HEK293 (cell line): ENCODE data around the gene CELF4.

ENCODE experiments used
- CTCF ChIA-PET: fragments of 350-600 bp; formaldehyde crosslinking; extraction: SDS; loops from one replicate; lab custom pipeline; 2021; ENCODE audit warnings: antibody characterized with exemption; lab: Yijun Ruan, JAX
- POLR2A ChIA-PET: fragments of 300-600 bp; formaldehyde crosslinking; extraction: SDS; loops from one replicate; lab custom pipeline; 2020; ENCODE audit warnings: antibody characterized with exemption, inconsistent platforms; lab: Yijun Ruan, JAX
- H3K27ac ChIP-seq: fragments of 200-500 bp; sonication (Bioruptor generic); 2 replicates; pipeline ENCODE4 v1.5.1; 2014; ENCODE audit warnings: low read depth, low read length, control low read depth, inconsistent platforms; ENCODE audit errors: extremely low read depth
- H3K36me3 ChIP-seq, 2 experiments: fragments of 200-500 bp in 1 of 2; sonication (Bioruptor generic) in 1 of 2; 1 replicate in 1 of 2; 2 replicates in 1 of 2; pipeline ENCODE4 v1.5.1; 2014 to 2017; ENCODE audit warnings: inconsistent platforms in 2 of 2, low read length in 2 of 2; ENCODE audit not compliant: control insufficient read depth in 2 of 2, insufficient read depth in 1 of 2
- H3K4me1 ChIP-seq: fragments of 200-500 bp; sonication (Bioruptor generic); 2 replicates; pipeline ENCODE4 v1.5.1; 2014; ENCODE audit warnings: mild to moderate bottlenecking, low read length, inconsistent platforms; ENCODE audit not compliant: control insufficient read depth, insufficient read depth
- H3K4me3 ChIP-seq: 2 replicates; pipeline ENCODE4 v1.5.1; 2011; ENCODE audit warnings: low read depth, mild to moderate bottlenecking, control low read depth, low read length, moderate library complexity
- H3K9me3 ChIP-seq: fragments of 200-500 bp; sonication (Bioruptor generic); 2 replicates; pipeline ENCODE4 v1.5.1; 2014; ENCODE audit warnings: low read depth, low read length, inconsistent platforms; ENCODE audit not compliant: control insufficient read depth, insufficient read depth
- HOXD13 ChIP-seq: sonication (generic); formaldehyde crosslinking; IDR thresholded peaks from 2 replicates; pipeline ENCODE4 v1.8.0; 2022; ENCODE audit warnings: missing genetic modification reagents, borderline replicate concordance
- SP7 ChIP-seq: fragments of 450-650 bp; formaldehyde crosslinking; IDR thresholded peaks from 2 replicates; pipeline ENCODE4 v1.5.1; 2016; ENCODE audit warnings: missing biosample characterization, missing genetic modification characterization
- ZBTB11 ChIP-seq: fragments of 450-650 bp; formaldehyde crosslinking; conservative IDR thresholded peaks from 2 replicates; pipeline ENCODE4 v1.5.1; 2016; ENCODE audit warnings: low read depth, missing biosample characterization, missing genetic modification characterization
- ZFP3 ChIP-seq: fragments of 450-650 bp; formaldehyde crosslinking; IDR thresholded peaks from 2 replicates; pipeline ENCODE4 v1.5.1; 2016; ENCODE audit warnings: low read depth, missing biosample characterization, missing genetic modification characterization
- ZNF211 ChIP-seq: fragments of 450-650 bp; formaldehyde crosslinking; IDR thresholded peaks from 2 replicates; pipeline ENCODE4 v1.5.1; 2016; ENCODE audit warnings: low read depth, missing biosample characterization, missing genetic modification characterization
- ZNF366 ChIP-seq: fragments of 450-650 bp; formaldehyde crosslinking; conservative IDR thresholded peaks from 2 replicates; pipeline ENCODE4 v1.5.1; 2016; ENCODE audit warnings: missing biosample characterization, missing genetic modification characterization
- ZNF585B ChIP-seq: fragments of 450-650 bp; formaldehyde crosslinking; IDR thresholded peaks from 2 replicates; pipeline ENCODE4 v1.5.1; 2016; ENCODE audit warnings: missing biosample characterization, missing genetic modification characterization
- ZNF639 ChIP-seq: fragments of 450-650 bp; formaldehyde crosslinking; IDR thresholded peaks from 2 replicates; pipeline ENCODE4 v1.5.1; 2016; ENCODE audit warnings: missing biosample characterization, missing genetic modification characterization
- ZNF776 ChIP-seq: fragments of 450-650 bp; formaldehyde crosslinking; IDR thresholded peaks from 2 replicates; pipeline ENCODE4 v1.5.0; 2017; ENCODE audit warnings: missing biosample characterization, missing genetic modification characterization, borderline replicate concordance
- TF ChIP-seq, protein P1 (sequence below): fragments of 450-650 bp; formaldehyde crosslinking; IDR thresholded peaks from 2 replicates; pipeline ENCODE4 v1.5.1; 2016; ENCODE audit warnings: missing biosample characterization, missing genetic modification characterization
- TF ChIP-seq, protein P2 (sequence below): fragments of 450-650 bp; formaldehyde crosslinking; IDR thresholded peaks from 2 replicates; pipeline ENCODE4 v1.5.1; 2016; ENCODE audit warnings: missing biosample characterization, missing genetic modification characterization
- TF ChIP-seq, protein P3 (sequence below): fragments of 450-650 bp; formaldehyde crosslinking; IDR thresholded peaks from 2 replicates; pipeline ENCODE4 v1.5.1; 2016; ENCODE audit warnings: missing biosample characterization, missing genetic modification characterization
- TF ChIP-seq, protein P4 (sequence below): IDR thresholded peaks from 2 replicates; pipeline ENCODE4 v1.6.1; 2011; ENCODE audit warnings: mild to moderate bottlenecking, low read depth, low read length, borderline replicate concordance

Gene CELF4

DNA sequence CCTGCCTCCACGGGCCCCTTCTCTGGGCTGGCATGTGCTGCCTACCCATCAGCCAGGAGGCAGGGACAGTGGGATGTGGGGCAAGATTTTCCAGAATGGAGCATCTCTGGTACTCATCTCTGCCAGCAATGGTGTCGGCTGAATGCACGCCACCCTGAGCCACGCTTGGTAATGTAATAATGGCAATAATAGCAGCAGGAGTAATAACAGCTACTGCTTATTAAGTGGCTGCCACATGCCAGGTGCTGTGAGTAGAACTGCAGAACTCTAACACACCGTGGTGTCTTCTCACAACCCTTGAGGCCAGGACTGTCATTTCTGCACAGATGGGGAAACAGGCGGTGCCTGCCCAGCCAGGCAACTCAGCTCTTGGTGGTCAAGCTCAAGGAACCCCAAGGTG lies 113.6 kb downstream of the CELF4 start:
- TF ChIP-seq HOXD13 (CRISPR knock-in tag), result no peak
- TF ChIP-seq, protein P1, sequence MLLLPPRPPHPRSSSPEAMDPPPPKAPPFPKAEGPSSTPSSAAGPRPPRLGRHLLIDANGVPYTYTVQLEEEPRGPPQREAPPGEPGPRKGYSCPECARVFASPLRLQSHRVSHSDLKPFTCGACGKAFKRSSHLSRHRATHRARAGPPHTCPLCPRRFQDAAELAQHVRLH (tag by site-specific recombination), result no peak
- TF ChIP-seq, all 188 proteins: peak for 0
- H3K4me1 ChIP-seq, result no peaks in the 10 kb centered on the region
- H3K36me3 ChIP-seq, result no peaks in the 10 kb centered on the region
- no peaks in the 10 kb centered on the region for H3K9me3 ChIP-seq
- ChIA-PET CTCF (interaction anchor here (0.7 kb wide), 1 partner anchor 86 kb away, joined by 3 read pairs; no protein-coding TSS in a partner anchor), POLR2A (no interaction called here)
- H3K27ac ChIP-seq, result no peak overlapping the region
- no peak overlapping the region for H3K4me3 ChIP-seq

DNA sequence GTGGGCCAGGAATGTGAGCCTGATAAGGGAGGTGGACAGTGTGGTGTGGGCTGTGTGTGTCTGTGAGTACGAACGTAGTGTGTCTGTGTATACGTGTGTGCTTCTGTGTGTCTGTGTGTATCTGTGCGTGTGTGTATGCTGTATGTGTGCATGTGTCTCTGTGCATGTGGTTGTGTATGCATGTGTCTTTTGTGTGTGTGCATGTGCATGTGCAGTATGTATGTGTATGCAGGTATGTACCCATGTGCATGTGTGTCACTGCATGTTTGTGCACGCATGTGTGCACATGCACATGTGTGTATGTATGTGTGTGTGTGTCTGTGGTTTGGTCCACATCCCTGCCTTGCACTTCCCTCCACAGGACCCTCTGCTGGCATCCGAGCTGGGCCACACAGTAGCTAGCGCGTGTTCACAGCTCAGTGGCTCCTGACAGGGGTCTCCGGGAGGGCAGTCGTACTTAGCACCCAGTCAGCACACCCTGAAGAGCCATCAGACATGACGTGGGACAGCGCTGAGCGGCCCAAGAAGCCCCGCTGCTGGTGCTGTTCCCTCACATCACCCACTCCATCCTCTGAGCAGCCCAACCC lies 114.3 kb downstream of the CELF4 start:
- H3K9me3 ChIP-seq, result no peaks in the 10 kb centered on the region
- TF ChIP-seq ZFP3 (tag by site-specific recombination) (no peak), ZBTB11 (no peak), SP7 (tag by site-specific recombination) (no peak), ZNF585B (tag by site-specific recombination) (no peak), ZNF366 (tag by site-specific recombination) (no peak), ZNF639 (tag by site-specific recombination) (no peak), ZNF211 (tag by site-specific recombination) (no peak), ZNF776 (tag by site-specific recombination) (no peak)
- TF ChIP-seq, protein P2, sequence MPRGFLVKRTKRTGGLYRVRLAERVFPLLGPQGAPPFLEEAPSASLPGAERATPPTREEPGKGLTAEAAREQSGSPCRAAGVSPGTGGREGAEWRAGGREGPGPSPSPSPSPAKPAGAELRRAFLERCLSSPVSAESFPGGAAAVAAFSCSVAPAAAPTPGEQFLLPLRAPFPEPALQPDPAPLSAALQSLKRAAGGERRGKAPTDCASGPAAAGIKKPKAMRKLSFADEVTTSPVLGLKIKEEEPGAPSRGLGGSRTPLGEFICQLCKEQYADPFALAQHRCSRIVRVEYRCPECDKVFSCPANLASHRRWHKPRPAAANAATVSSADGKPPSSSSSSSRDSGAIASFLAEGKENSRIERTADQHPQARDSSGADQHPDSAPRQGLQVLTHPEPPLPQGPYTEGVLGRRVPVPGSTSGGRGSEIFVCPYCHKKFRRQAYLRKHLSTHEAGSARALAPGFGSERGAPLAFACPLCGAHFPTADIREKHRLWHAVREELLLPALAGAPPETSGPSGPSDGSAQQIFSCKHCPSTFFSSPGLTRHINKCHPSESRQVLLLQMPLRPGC (tag by site-specific recombination), result no peak
- TF ChIP-seq, protein P3, sequence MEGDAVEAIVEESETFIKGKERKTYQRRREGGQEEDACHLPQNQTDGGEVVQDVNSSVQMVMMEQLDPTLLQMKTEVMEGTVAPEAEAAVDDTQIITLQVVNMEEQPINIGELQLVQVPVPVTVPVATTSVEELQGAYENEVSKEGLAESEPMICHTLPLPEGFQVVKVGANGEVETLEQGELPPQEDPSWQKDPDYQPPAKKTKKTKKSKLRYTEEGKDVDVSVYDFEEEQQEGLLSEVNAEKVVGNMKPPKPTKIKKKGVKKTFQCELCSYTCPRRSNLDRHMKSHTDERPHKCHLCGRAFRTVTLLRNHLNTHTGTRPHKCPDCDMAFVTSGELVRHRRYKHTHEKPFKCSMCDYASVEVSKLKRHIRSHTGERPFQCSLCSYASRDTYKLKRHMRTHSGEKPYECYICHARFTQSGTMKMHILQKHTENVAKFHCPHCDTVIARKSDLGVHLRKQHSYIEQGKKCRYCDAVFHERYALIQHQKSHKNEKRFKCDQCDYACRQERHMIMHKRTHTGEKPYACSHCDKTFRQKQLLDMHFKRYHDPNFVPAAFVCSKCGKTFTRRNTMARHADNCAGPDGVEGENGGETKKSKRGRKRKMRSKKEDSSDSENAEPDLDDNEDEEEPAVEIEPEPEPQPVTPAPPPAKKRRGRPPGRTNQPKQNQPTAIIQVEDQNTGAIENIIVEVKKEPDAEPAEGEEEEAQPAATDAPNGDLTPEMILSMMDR, result no peak
- TF ChIP-seq, protein P4, sequence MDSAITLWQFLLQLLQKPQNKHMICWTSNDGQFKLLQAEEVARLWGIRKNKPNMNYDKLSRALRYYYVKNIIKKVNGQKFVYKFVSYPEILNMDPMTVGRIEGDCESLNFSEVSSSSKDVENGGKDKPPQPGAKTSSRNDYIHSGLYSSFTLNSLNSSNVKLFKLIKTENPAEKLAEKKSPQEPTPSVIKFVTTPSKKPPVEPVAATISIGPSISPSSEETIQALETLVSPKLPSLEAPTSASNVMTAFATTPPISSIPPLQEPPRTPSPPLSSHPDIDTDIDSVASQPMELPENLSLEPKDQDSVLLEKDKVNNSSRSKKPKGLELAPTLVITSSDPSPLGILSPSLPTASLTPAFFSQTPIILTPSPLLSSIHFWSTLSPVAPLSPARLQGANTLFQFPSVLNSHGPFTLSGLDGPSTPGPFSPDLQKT, result no peak
- H3K4me1 ChIP-seq, result no peaks in the 10 kb centered on the region
- ChIA-PET CTCF (interaction anchor here (0.7 kb wide), 1 partner anchor 87 kb away, joined by 3 read pairs; no protein-coding TSS in a partner anchor), POLR2A (no interaction called here)
- H3K36me3 ChIP-seq, result no peaks in the 10 kb centered on the region
- H3K4me3 ChIP-seq, result no peak overlapping the region
- no peak overlapping the region for H3K27ac ChIP-seq
